SK-N-MC (cell line): Measurements from ENCODE around the gene GNLY.
"Not testable (repeated sequence)": the region's sequence is repeated elsewhere in the genome, so short reads cannot be mapped to it uniquely, and the experiment has no call there.

Experiments
- DNase-seq: peaks from one replicate; pipeline ENCODE4 v3.0.0-alpha.2; 2011; ENCODE audit warnings: low read depth, low spot score
- H3K27ac ChIP-seq: fragments of 200-600 bp; sonication (generic); 2 replicates; pipeline ENCODE4 v1.5.1; 2016; ENCODE audit warnings: mixed run types
- H3K36me3 ChIP-seq: fragments of 200-600 bp; sonication (generic); 2 replicates; pipeline ENCODE4 v1.6.1; 2017; ENCODE audit warnings: antibody characterized with exemption, low read length, mixed read lengths; ENCODE audit not compliant: insufficient read depth
- H3K4me3 ChIP-seq: fragments of 200-600 bp; sonication (generic); 2 replicates; pipeline ENCODE4 v1.5.1; 2016
- H3K9ac ChIP-seq: fragments of 200-600 bp; sonication (generic); 2 replicates; pipeline ENCODE4 v1.8.0; 2017; ENCODE audit warnings: mixed run types, mixed read lengths; ENCODE audit not compliant: insufficient read length
- H3K9me3 ChIP-seq: fragments of 200-600 bp; sonication (generic); 2 replicates; pipeline ENCODE4 v1.6.1; 2017; ENCODE audit warnings: low read depth, mild to moderate bottlenecking, antibody characterized with exemption, low read length, moderate library complexity, mixed read lengths
- EZH2 ChIP-seq: fragments of 200-600 bp; sonication (generic); IDR thresholded peaks from one replicate; pipeline ENCODE4 v1.6.1; 2017; ENCODE audit warnings: antibody characterized with exemption
- FOXP2 ChIP-seq: optimal IDR thresholded peaks from 2 replicates; pipeline ENCODE3; 2011; ENCODE audit warnings: mild to moderate bottlenecking, moderate library complexity; ENCODE audit not compliant: insufficient read depth; ENCODE audit errors: extremely low read length, control extremely low read depth
- POLR2AphosphoS5 ChIP-seq: IDR thresholded peaks from 2 replicates; pipeline ENCODE4 v1.6.1; 2012; ENCODE audit warnings: mild to moderate bottlenecking, low read depth, low read length, borderline replicate concordance

Gene GNLY

GRCh38 chr2:85668009-85668856 is 25.9 kb upstream of the GNLY start, which contains the start of gene SFTPB:
Gene SFTPB (minus strand): TSS chr2:85668199. CDS start chr2:85668183, 16 bp downstream.
- H3K36me3 ChIP-seq = no peaks in the 10 kb centered on the region
- H3K9me3 ChIP-seq = no peaks in the 10 kb centered on the region
- TF ChIP-seq POLR2AphosphoS5 = no peak
- TF ChIP-seq EZH2 = no peak
- TF ChIP-seq FOXP2 = no peak
- no peak within 1 kb of the TSS for H3K27ac ChIP-seq
- DNase-seq = no peak
- H3K4me3 ChIP-seq = no peak within 1 kb of the TSS
- H3K9ac ChIP-seq = no peak within 1 kb of the TSS

- no peak for DNase-seq
- Histone ChIP-seq H3K27ac (no peak overlapping the region), H3K36me3 (no peaks in the 10 kb centered on the region), H3K9ac (no peak overlapping the region), H3K4me3 (no peak overlapping the region), H3K9me3 (no peaks in the 10 kb centered on the region)
- TF ChIP-seq EZH2 (no peak), FOXP2 (no peak), POLR2AphosphoS5 (no peak)
Measured at GRCh38 chr2:85668857-85669142, 25.4 kb upstream of the GNLY start.

- Histone ChIP-seq H3K27ac (no peak overlapping the region), H3K4me3 (no peak overlapping the region), H3K36me3 (no peaks in the 10 kb centered on the region), H3K9ac (no peak overlapping the region), H3K9me3 (no peaks in the 10 kb centered on the region)
- no peak for DNase-seq
- no peak for TF ChIP-seq POLR2AphosphoS5
- no peak for TF ChIP-seq EZH2
- no peak for TF ChIP-seq FOXP2
Measured at GRCh38 chr2:85669549-85669948, 24.6 kb upstream of the GNLY start.

- H3K27ac ChIP-seq, DNase-seq, H3K36me3 ChIP-seq, H3K9ac ChIP-seq, H3K4me3 ChIP-seq, H3K9me3 ChIP-seq: not testable (repeated sequence)
Measured at GRCh38 chr2:85670416-85670815, 23.7 kb upstream of the GNLY start.

- H3K9me3 ChIP-seq = no peaks in the 10 kb centered on the region
- DNase-seq = no peak
- no peak overlapping the region for H3K4me3 ChIP-seq
- TF ChIP-seq FOXP2 = no peak
- no peak for TF ChIP-seq EZH2
- no peak for TF ChIP-seq POLR2AphosphoS5
- H3K9ac ChIP-seq = no peak overlapping the region
- H3K27ac ChIP-seq = no peak overlapping the region
- H3K36me3 ChIP-seq = no peaks in the 10 kb centered on the region
Measured at GRCh38 chr2:85672456-85672855, 21.7 kb upstream of the GNLY start.

- no peaks in the 10 kb centered on the region for H3K9me3 ChIP-seq
- no peak overlapping the region for H3K4me3 ChIP-seq
- DNase-seq = no peak
- no peak overlapping the region for H3K9ac ChIP-seq
- TF ChIP-seq FOXP2 = no peak
- no peak for TF ChIP-seq EZH2
- no peak for TF ChIP-seq POLR2AphosphoS5
- H3K27ac ChIP-seq = no peak overlapping the region
- H3K36me3 ChIP-seq = no peaks in the 10 kb centered on the region
Measured at GRCh38 chr2:85673716-85674375, 20.3 kb upstream of the GNLY start.

GRCh38 chr2:85674417-85674816 is 19.7 kb upstream of the GNLY start:
- H3K27ac ChIP-seq = no peak overlapping the region
- H3K9me3 ChIP-seq = no peaks in the 10 kb centered on the region
- DNase-seq = no peak
- H3K9ac ChIP-seq = no peak overlapping the region
- H3K4me3 ChIP-seq = no peak overlapping the region
- no peaks in the 10 kb centered on the region for H3K36me3 ChIP-seq
- no peak for TF ChIP-seq POLR2AphosphoS5
- no peak for TF ChIP-seq EZH2
- TF ChIP-seq FOXP2 = no peak

- no peak for TF ChIP-seq FOXP2
- no peak for TF ChIP-seq EZH2
- no peak for TF ChIP-seq POLR2AphosphoS5
- H3K4me3 ChIP-seq = no peak overlapping the region
- H3K9me3 ChIP-seq = no peaks in the 10 kb centered on the region
- H3K27ac ChIP-seq = no peak overlapping the region
- no peaks in the 10 kb centered on the region for H3K36me3 ChIP-seq
- DNase-seq = no peak
- no peak overlapping the region for H3K9ac ChIP-seq
Measured at GRCh38 chr2:85675427-85675826, 18.7 kb upstream of the GNLY start.
